DMS114 treated with DMSO at 0.1 percent for 48 hours (cell line): ENCODE measurements around the gene ACO1.
"Not testable (repeated sequence)": the region's sequence is repeated elsewhere in the genome, so short reads cannot be mapped to it uniquely, and the experiment has no call there.

Source experiments
- DNase-seq: peaks from one replicate; lab custom pipeline; 2025; ENCODE audit not compliant: unreplicated experiment; lab: John Stamatoyannopoulos, UW

The ACO1 gene

DNA sequence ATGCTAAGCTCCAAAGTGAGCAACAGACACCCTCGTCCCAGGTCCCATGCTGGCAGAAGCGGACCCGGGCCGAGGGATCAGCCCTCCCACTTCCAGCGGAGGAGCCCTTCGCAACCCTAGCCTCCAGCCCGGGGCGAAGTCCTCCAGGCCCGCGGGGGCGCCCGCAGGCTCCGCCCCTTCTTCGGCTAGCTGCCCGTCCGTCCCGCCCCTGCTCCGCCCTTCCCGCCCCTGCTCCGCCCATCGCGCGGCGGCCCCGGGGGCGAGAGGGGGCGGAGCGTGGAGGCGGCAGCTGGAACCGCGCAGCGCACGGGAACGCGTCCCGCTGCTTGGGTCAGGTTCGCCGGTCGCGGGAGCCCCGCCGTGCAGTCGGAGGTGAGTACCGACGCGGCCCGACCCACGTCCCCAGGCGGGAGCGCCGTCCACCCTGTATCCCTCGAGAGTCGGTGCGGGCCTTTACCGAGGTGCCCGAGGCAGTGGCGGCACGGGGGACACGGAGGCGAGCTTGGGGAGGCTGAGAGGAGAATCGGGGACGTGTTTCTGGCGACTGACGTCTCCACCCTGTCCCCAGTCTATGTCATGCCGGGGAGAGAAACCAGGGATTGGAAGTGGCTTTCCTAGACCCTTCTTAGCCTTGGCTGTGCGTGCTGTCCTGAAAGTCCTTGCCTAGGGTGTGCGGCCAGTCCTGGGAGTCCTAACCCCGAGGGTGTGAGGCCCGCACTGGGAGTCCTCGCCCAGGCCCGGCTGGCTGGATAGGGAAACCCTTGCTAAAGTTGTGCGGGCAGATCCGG lies at the start of gene ACO1:
TSS of gene ACO1 (plus strand) at position 280 of the 788 bp plus-strand sequence. CDS start 20,864 bp downstream, outside the sequence.
- DNase-seq: peak; percentile 39

DNA sequence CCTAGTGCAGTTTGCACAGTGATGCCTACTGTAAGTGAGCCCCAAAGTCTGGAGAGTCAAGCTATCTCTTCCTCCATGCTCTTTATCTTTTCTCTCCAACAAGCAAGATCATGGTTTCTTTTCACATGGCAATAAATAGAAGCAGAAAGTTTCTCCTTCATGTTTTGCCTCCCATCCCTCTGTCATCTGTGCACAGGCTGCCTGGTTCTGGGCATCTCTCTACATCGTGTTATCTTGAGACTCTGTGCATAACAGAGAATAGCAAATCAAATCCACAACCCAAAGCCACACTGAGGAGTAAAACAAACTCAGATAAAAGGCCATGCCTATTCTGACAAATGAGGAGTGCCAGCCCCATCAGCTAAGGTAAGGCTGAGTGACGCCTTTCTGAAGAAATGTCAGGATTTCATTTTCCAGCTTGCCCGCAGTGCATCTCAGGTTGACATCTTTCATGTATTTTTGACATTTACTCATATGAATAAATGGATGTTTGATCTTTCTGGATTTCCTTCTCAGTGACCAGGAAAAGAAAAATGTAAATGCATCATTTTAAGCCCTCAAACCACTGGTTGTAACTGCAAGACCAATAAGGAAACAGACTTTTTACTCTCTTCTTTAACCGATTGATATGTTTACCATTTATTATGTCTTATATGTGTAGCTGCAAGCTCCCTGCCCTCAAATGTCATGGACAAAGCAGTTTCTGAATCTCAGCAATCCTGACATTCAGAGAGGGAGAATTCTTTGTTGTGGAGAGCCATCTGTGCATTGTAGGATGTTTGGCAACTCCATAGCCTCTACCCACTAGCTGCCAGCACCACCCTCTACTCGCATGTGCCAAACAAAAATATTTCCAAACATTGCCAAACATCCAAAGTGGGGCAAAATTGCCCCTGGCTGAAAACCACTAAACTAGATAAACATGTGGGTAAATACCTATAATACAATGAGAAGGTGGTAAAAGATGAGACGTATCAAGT lies 49.2 kb upstream of the ACO1 start:
- no peak for DNase-seq

DNA sequence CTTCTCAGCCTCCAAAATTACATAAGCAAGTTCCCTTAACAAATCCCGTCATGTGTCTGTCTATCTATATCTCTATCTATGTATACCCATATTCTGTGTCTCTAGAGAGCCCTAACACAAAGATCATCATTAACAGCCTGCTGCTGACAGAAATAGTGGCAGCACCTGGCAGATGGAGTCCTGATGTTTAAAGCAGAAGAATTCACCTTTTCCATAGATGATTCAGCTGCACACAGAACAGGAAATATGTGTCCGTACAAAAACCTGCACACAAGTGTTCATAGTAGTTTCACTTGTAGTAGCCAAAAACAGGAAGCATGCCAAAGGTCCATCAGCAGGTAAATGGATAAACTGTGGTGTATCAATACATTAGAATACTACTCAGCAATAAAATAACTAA lies 45.0 kb upstream of the ACO1 start:
- DNase-seq: no peak

DNA sequence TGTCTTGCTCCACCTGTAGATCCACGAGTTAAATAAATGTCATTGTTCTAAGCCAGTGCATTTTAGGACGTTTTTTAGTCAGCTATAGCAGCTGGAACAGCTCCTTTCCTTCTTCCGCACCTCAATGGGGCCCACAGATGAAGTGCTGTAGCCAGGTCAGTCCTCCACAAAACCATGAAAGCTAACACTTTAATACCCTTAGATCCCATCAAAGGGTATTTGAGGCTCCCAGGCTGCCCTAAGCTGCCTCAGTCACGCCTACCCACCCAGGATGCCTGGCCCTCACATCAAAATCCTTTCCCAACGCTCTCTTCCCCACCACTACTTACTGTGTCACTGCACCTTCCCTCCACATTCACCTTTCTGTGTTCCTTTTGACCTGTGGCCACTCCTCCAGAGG lies 44.1 kb upstream of the ACO1 start:
- no peak for DNase-seq

DNA sequence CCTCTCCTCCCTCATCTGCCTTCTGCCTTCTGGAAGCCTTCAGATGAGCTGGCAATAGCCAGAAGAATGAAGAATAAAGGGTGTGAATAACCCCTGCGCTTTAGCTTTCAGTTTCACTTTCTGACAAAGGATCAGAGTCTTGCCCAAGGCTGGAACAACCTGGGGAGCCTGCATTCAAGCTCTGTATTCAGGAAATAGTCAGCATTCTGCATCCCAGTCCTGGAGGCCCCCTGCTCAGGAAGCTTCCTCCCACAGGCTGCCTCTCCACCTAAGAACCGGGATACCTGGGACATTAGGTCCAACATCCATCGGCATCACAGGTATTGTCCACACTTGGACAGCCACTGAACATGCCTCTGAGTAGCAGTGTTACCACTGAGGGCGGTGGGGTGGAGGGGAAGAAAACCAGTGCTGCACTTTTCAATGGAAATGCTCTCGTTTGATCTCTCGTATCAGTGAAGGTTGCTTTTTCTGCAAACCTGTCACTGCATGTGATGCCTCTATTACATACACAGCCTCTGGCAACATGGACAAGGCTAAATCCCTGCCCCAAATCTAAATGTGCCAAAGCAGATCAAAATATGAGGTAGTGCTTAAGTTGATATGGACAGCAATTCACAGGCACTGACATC lies 39.8 kb upstream of the ACO1 start:
- DNase-seq: no peak

DNA sequence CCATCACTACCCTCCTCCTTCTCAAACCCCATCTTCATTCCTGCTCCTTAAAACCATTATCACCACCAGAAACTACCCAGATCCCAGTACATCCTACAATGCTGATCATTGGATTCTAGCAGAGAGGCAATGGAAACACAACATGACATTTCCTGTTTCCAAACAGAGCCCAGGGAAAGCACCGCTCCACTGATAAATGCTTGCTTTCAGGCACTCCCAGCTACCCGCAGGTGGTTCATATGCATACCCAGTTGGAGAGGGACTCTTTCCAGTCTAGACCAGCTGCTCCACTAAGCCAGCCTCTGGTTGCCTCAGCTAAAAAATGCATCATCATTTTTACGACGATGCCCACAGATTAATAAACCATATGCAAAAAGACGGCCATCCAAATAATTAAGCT lies 39.2 kb upstream of the ACO1 start:
- DNase-seq: no peak

DNA sequence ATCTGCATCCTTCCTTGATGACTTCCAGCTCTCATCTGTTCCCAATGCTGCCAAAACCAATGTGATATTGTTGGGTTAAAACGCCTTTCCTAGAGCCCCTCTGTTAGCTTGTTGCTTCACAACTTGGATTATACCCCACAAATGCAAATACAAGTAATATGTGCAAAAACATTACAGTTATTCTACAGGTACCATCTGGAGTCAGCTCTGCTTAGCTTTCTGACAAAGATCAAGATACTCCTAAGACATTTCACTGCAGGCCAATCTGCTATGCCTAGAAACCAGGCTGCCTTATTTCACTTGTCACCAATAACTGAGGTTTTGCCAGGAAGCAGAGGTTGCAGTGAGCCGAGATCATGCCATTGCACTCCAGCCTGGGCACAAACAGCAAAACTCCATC lies 36.9 kb upstream of the ACO1 start:
- no peak for DNase-seq

DNA sequence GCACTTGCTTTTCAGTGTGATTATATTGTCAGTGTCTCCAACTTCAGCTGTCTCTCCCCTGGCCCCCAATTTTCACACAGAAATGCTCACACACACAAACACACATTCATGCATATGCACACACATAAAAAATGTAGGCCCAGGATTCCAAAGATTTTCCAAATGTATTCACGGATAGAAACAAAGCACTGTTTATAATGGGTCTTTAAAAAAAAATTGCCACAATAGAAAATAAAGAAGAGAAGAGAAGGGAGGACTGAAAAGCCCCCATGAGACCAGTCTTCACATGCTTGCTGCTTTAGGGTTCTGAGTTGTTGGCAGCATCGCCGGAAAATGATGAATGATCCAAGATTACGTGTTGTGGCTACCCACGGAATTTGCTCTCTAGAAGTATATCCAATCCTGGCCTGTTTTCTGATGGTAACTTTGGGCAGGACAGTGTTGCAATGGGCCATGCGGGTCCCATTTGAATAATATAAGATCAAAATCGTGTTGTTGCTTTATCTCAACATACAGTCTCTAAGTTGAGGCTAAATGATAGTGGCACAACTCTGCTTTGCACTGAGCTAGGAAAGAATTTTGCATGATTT lies 36.2 kb upstream of the ACO1 start:
- DNase-seq: no peak

DNA sequence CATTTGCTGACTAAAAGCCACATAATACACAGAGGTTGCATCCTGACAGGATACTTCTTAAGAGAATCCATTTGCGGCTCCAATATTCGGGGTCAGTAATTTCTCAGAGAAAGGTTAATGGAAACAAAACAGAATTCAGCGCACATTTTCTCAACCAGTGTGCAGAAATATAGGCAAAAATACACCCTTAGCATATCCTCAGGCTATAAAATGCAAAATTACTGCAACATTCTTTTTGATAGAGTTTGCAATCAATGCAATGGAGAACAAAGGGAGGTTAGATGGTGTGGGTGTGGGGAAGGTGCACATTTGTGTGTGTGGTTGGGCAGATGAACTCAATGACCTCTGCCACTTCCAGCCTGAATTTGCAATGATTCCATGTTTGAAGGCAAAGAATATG lies 35.4 kb upstream of the ACO1 start:
- no peak for DNase-seq

DNA sequence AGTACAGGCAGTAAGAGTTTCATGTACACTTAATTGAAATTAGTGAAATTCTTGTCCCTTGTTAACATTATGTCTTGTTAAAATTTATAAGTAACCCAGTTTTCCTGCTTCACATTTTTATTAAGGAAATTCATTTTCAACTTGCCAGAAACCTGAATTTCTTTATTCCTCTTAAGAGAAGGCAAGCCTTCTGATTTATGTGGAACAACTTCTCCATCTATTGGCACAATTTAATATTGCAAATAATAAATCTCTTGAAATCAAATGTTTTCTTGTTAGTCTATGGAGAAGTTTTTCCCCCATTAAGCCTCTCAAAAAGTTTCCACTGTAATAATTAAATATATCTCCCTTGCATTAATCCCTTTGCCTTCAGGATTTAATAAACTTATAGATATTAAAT lies 33.8 kb upstream of the ACO1 start:
- DNase-seq: peak; percentile 24

DNA sequence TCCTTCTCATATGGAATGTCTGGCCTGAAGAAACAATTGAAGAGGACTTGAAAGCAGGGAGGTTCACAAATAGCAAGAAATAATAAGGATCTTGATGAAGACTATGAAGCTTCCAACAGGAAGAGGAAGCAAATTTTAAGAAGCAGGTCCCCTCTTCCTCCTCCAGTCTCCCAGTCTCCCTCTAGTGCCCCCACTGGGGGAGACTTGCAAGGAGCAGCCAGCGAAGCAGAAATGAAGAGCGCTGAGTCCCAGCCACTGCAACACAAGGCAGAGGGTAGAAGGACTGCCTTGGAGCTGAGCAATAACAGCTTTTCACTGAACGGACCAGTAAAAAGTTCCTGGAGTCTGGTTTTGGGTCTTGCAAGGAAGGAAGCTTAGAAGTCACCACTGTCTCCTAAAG lies 32.6 kb upstream of the ACO1 start:
- no peak for DNase-seq

DNA sequence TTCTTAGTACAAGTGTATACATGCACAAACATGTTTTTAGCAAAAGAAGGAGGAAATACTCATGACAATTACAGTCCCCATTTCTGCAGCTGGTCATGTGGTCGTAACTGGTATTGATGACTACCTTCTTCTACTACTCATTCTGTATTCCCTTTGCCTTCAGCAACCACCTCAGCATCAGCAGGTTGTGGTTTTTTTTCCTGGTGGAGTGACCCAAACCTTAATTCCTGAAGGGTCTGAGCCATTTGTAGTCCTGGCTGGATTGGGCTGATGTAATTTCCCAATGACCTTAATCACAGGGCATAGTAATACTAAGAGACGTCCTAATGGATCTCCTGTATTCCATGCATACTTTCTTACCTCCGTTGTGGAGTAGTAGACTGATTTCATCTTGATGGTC lies 31.0 kb upstream of the ACO1 start:
- not testable (repeated sequence) for DNase-seq

DNA sequence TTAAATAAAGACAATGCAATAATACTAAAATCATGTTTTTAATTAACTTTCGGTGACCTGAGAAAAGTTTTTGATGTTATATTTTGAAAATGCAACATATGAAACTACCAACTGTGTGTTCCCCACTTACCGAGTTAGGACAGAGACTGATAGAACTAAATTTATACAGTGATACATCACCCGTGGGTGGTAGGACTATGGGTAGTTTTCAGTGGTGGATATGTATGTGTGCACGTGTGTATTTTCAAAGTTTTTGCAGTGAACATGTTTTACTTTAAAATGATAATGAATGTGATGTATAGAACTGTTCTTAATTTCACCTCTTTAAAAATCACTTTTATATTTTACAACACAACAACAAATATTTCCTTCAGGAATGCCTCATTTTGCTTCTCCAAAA lies 25.0 kb upstream of the ACO1 start:
- DNase-seq: no peak

DNA sequence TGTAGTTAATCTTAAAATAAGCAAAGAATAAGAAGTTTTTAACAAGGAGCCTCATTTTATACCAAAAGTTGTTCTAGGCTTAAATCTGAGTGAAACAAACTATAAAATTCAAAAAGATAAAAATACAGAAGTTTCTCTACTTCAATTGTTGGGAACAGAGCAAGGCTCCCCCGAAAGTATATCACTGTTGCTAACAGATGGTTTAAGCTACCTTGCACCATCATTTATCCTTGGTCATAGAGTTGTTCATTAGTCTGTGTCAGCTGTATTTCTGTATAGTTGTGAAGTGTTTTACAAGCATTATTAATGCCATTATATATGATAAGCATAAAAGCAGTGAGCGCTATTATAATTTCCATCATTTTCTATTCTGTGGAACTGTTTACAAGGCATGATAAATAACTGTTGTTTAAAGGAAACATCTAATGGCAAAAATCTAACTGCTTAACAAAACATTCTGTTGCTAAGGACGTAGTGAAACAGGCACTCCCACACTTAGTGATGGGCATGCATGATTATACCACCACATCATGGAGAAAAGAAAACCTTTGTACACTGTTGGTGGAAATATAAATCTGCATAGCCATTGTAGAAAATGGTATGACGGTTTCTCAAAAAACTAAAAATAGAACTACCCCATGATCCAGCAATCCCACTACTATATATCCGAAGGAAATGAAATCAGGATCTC lies 23.3 kb upstream of the ACO1 start:
- DNase-seq: no peak

DNA sequence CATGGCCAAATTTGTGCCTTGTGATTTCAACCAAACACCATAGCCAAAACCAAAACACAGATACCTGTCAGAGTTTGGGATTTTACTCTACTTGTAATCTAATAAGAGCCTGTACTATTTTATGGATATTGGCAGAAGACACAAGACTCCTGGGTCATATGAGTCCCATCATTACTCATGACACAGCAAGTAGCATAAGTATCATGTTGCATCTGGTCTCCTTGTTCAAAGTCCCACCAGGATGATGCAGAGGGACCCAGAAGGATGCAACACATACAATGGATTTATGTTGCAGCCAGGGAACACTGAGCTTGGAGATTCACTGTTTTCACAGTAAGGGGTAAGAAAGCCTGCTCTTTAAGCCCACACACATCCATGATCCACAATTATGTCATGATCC lies 13.2 kb upstream of the ACO1 start:
- no peak for DNase-seq

DNA sequence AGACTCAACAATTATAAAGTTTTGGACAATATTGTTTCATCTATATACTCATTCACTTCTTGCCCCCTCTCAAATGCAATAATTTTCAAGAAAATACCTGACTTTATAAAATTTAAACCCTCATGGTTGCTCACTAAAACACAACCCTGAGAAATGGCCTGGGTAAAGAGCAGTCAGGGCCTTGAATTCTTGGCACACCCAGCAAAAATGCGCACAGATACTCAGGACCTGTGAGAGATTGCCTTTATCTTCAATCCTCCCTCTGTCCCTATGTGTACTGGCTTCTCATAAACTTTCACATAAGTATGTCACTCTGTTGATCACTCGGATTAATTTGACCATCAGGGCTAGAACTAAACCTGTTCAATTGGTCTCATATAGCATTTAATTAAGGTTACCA lies 12.8 kb upstream of the ACO1 start:
- no peak for DNase-seq

DNA sequence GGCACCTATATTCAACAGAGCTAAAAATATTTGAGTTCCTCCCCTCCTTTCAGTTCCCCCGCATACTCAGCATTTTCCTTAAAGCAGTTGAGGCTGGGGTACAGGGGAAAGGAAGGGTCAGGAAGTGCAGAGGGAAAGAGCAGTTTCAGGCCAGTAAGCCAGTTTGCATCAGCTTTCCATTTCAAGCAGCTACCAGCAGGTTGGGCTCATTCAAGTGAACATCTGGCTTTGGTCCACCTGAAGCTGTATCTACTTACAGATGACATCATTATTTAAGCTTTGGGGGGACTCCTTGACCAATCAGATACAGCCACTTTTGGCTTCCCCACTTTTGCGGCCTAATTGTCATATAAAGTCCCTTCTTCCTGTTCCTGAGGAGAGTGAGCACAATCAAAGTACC lies 8.2 kb upstream of the ACO1 start:
- DNase-seq: no peak

DNA sequence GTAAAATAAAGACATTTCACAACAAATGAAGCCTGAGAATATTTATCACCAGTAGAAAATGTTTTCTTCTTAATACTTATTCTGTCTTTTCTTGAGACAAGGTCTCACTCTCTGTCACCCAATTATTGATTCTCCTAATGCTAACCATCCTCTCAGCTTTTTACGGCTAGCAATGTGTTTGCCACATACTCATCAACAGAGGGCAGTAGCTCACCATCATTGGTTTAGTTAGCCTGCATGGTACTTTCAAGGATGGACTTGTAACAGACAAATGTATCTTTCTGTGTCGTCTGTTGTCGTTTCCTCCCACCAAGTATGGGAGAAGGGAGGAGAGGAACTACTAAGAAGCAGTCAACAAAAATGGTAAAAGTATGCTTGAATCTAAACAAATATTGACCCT lies 5.9 kb upstream of the ACO1 start:
- DNase-seq: peak; percentile 50

DNA sequence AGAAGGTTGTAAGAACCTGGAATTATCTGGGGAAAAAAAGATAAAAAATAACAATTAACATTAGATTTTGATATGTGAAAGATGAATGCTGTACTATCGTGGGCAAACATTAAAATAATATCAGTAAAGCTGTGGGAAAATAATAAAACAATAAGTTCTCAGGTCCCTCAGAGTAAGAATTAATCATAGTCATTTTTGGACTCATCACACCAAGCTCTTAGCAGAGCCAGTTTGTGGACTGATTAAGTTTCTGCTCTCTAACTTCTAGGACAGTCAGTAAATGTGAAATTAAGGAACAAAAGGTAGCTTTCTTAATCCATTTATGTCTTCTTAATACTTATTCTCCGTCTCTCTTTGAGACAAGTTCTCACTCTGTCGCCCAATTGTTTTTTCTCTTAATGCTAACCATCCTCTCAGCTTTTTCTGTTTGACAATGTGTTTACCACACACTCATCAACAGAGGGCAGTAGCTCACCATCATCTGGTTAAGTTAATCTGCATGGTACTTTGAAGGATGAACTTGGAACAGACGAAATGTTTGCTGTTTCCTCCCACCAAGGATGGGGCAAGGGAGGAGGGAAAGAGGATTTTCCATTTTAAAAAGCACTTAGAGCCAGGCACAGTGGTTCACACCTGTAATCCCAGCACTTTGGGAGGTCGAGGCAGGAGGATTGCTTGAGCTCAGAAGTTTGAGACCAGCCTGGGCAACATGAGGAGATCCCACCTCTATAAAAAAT lies 5.3 kb upstream of the ACO1 start:
- peak; percentile 54 for DNase-seq

DNA sequence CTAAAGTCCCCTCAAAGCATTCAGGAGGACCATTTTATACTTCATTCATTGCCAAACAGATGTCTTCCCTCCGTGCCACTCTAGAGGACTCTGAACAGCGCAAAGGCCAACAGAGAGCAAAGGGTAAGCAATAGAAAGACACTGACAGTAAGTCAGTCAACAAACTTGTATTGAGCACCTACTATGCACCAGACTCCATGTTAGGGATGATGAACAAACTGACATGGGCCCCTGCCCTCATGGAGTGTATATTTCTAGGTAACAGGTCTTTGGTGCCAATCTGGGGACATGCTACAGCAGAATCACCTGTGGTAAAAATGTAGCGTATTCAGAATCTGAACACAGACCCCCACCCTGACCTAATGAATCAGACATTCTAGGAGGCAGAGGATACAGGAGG lies 3.5 kb upstream of the ACO1 start:
- DNase-seq: no peak
